ENCODE data around the gene SLC1A5. TPM values are rescaled to one million over a fixed set of nuclear protein-coding genes. Genes with fewer than 3 reads are reported as not detected.
A peak's percentile ranks its signal among the peaks of the same experiment; 100 is the strongest.

The SLC1A5 gene
- total and polyA plus RNA-seq, 2 donors: 22.5 to 32.2 TPM

DNA sequence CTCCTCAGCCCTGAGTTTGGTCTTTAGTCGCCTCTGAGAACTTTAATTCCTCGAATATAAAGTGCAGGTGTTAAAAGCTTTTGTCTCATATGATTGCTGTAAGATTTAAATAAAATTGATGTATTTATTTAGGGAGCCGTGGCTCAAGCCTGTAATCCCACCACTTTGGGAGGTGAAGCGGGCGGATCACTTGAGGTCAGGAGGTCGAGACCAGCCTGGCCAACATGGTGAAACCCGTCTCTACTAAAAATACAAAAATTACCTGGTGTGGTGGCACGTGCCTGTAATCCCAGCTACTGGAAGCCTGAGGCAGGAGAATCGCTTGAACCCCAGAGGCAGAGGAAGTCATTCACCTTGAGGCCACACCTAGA, 559 bp upstream of the SLC1A5 start:
- Histone ChIP-seq H3K4me3 (ENCODE audit: low read length in 2 of 2) (peak overlapping the region in 1 of 2 donors; percentile 55), H3K27me3 (ENCODE audit: control insufficient read depth in 2 of 2, insufficient read depth in 1 of 2, low read length in 1 of 2) (no peaks in the 10 kb centered on the region), H3K9me3 (ENCODE audit: control insufficient read depth in 2 of 2, insufficient read depth in 1 of 2, low read length in 1 of 2) (no peaks in the 10 kb centered on the region), H3K27ac (ENCODE audit: low read depth in 1 of 2, low read length in 1 of 2) (peak overlapping the region; percentile 36 to 67), H3K36me3 (ENCODE audit: control insufficient read depth in 2 of 2, insufficient read depth in 2 of 2, low read length in 1 of 2) (peaks cover 0 to 7% of the 10 kb centered on the region in 2 donors), H3K4me1 (ENCODE audit: control insufficient read depth in 2 of 2, insufficient read depth in 2 of 2, low read length in 2 of 2) (peaks cover 40 to 76% of the 10 kb centered on the region in 2 donors)
- WGBS: 67% methylated on average over 9 of the region's 9 CpGs
- no peak for DNase-seq (ENCODE audit: low read depth in 6 of 9, low spot score in 9 of 9)

GRCh38 chr19:46787331-46788261, 798 bp downstream of the SLC1A5 start:
- H3K27me3 ChIP-seq (ENCODE audit: control insufficient read depth in 2 of 2, insufficient read depth in 1 of 2, low read length in 1 of 2): no peaks in the 10 kb centered on the region
- H3K9me3 ChIP-seq (ENCODE audit: control insufficient read depth in 2 of 2, insufficient read depth in 1 of 2, low read length in 1 of 2): no peaks in the 10 kb centered on the region
- peak overlapping the region; percentile 55 to 69 for H3K4me3 ChIP-seq (ENCODE audit: low read length in 2 of 2)
- DNase-seq (ENCODE audit: low read depth in 6 of 9, low spot score in 9 of 9): peak in 4 of 9 donors; percentile 9 to 49 (median 24)
- peaks cover 39 to 78% of the 10 kb centered on the region in 2 donors for H3K4me1 ChIP-seq (ENCODE audit: control insufficient read depth in 2 of 2, insufficient read depth in 2 of 2, low read length in 2 of 2)
- H3K27ac ChIP-seq (ENCODE audit: low read depth in 1 of 2, low read length in 1 of 2): peak overlapping the region; percentile 37 to 85
- under 1% methylated on average over 80 of the region's 80 CpGs for WGBS
- H3K36me3 ChIP-seq (ENCODE audit: control insufficient read depth in 2 of 2, insufficient read depth in 2 of 2, low read length in 1 of 2): peaks cover 11% of the 10 kb centered on the region in 2 donors

DNA sequence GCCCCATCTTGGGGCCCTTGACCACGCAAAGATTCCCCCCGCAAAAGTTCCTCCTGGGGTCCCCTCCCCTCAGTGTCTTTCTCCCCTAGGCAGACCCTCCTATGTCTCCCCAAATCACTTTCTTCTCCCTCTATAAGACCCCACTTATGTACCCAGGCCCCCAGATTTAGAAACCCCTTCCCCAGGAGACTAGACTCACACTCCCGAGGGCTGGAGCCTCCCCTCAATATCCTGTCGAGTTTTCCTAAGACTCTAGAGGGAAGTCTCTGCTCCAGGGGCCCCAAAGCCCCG, 1.4 kb downstream of the SLC1A5 start:
- DNase-seq (ENCODE audit: low read depth in 6 of 9, low spot score in 9 of 9): no peak
- Histone ChIP-seq H3K36me3 (ENCODE audit: control insufficient read depth in 2 of 2, insufficient read depth in 2 of 2, low read length in 1 of 2) (peaks cover 16% of the 10 kb centered on the region in 2 donors), H3K4me1 (ENCODE audit: control insufficient read depth in 2 of 2, insufficient read depth in 2 of 2, low read length in 2 of 2) (peaks cover 34 to 72% of the 10 kb centered on the region in 2 donors), H3K27me3 (ENCODE audit: control insufficient read depth in 2 of 2, insufficient read depth in 1 of 2, low read length in 1 of 2) (no peaks in the 10 kb centered on the region), H3K27ac (ENCODE audit: low read depth in 1 of 2, low read length in 1 of 2) (peak overlapping the region; percentile 37 to 85), H3K9me3 (ENCODE audit: control insufficient read depth in 2 of 2, insufficient read depth in 1 of 2, low read length in 1 of 2) (no peaks in the 10 kb centered on the region), H3K4me3 (ENCODE audit: low read length in 2 of 2) (peak overlapping the region; percentile 55 to 69)
- WGBS: under 1% methylated on average over 5 of the region's 5 CpGs

DNA sequence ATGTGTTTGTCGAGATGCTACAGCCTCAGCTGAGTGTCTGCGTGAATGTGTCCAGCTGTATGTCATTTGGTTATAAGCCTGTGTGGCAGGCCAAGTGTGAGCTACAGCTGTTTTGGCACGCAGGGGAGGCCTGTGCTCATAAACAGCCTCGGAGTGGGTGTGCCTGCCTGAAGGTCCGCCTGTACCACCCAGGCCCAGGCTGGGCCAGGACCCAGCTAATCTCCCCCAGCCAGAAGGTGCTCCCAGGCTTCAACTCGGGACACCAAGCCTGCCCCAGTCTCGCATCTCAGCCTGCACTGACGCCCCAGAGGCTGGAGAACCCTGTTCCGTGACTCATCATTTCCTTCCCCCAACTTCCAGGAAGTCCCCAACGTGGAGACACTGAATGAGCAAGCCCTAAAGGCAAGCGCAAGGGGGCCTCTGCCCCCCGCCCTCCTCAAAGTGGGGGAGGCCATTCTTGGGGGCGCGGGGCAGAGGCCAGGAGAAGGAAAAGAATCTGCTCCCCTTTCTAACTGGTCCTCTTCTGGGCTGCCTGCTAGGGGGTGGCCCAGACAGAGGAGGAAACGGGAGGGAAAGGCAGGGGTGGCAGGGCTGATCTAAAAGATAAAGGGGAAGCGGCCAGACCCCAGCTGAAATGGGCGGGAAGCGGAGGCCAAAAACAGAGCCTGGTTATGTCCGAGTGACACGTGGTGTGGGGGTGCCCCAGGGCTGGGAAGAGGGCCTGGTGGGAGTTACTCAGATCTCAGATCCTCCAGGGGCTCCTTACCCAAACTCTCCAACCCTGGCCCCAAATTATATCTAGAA, 2.0 kb downstream of the SLC1A5 start:
- H3K27me3 ChIP-seq (ENCODE audit: control insufficient read depth in 2 of 2, insufficient read depth in 1 of 2, low read length in 1 of 2): no peaks in the 10 kb centered on the region
- peaks cover 34 to 67% of the 10 kb centered on the region in 2 donors for H3K4me1 ChIP-seq (ENCODE audit: control insufficient read depth in 2 of 2, insufficient read depth in 2 of 2, low read length in 2 of 2)
- H3K36me3 ChIP-seq (ENCODE audit: control insufficient read depth in 2 of 2, insufficient read depth in 2 of 2, low read length in 1 of 2): peaks cover 21 to 22% of the 10 kb centered on the region in 2 donors
- peak overlapping the region; percentile 55 to 69 for H3K4me3 ChIP-seq (ENCODE audit: low read length in 2 of 2)
- 8% methylated on average over 20 of the region's 20 CpGs for WGBS
- no peaks in the 10 kb centered on the region for H3K9me3 ChIP-seq (ENCODE audit: control insufficient read depth in 2 of 2, insufficient read depth in 1 of 2, low read length in 1 of 2)
- peak in 5 of 9 donors; percentile 50 to 85 (median 71) for DNase-seq (ENCODE audit: low read depth in 6 of 9, low spot score in 9 of 9)
- peak overlapping the region; percentile 84 to 85 for H3K27ac ChIP-seq (ENCODE audit: low read depth in 1 of 2, low read length in 1 of 2)

DNA sequence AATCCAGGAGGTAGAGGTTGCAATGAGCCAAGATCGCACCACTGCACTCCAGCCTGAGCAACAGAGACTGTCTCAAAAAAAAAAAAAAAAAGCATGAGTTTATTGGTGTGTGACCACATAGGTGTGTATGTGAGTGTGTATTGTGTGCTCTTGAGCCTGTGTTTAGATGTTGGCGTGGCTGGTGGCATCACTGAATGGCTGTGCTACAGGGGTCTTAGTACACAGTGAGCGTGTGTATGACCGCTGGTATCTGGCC, 2.5 kb downstream of the SLC1A5 start:
- DNase-seq (ENCODE audit: low read depth in 6 of 9, low spot score in 9 of 9): no peak
- Histone ChIP-seq H3K4me3 (ENCODE audit: low read length in 2 of 2) (peak overlapping the region; percentile 55 to 69), H3K36me3 (ENCODE audit: control insufficient read depth in 2 of 2, insufficient read depth in 2 of 2, low read length in 1 of 2) (peaks cover 25 to 26% of the 10 kb centered on the region in 2 donors), H3K27ac (ENCODE audit: low read depth in 1 of 2, low read length in 1 of 2) (peak overlapping the region; percentile 84 to 85), H3K27me3 (ENCODE audit: control insufficient read depth in 2 of 2, insufficient read depth in 1 of 2, low read length in 1 of 2) (no peaks in the 10 kb centered on the region), H3K4me1 (ENCODE audit: control insufficient read depth in 2 of 2, insufficient read depth in 2 of 2, low read length in 2 of 2) (peaks cover 34 to 61% of the 10 kb centered on the region in 2 donors), H3K9me3 (ENCODE audit: control insufficient read depth in 2 of 2, insufficient read depth in 1 of 2, low read length in 1 of 2) (no peaks in the 10 kb centered on the region)
- 95% methylated on average over 4 of the region's 4 CpGs for WGBS

DNA sequence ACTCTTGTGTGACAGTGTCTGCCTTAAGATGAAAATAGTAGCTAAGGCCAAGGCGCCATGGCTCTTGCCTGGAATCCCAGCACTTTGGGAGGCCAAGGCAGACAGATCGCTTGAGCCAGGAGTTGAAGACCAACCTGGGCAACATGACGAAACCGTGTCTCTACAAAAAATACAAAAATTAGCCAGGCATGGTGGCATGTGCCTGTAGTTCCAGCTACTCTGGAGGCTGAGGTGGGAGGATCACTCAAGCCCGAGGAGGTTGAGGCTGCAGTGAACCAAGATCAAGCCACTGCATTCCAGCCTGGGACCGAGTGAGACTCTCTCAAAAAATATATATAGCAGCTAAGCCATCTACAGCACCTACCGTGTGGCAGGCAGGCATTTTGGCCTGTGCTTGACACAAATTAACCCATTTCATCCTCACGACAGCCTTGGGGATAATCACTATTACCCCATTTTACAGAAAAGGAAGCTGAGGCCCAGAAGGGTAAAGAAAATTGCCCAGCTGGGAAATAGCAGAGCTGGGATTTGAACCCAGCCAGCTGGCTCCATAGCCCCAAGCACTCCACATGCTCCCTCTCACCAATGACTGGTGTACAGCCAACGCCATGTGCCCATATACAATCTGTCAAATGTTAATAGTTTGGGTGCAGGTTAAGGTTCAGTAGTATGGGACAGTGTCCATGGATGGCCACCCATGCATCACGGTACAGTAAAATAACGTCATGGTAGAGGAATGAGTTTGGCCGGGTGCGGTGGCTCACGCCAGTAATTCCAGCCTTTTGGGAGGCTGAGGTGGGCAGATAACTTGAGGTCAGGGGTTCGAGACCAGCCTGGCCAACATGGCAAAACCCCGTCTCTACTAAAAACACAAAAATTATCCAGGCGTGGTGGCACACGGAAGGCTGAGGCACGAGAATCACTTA, 3.1 kb downstream of the SLC1A5 start:
- H3K27me3 ChIP-seq (ENCODE audit: control insufficient read depth in 2 of 2, insufficient read depth in 1 of 2, low read length in 1 of 2): no peaks in the 10 kb centered on the region
- peak overlapping the region; percentile 24 to 69 for H3K4me3 ChIP-seq (ENCODE audit: low read length in 2 of 2)
- WGBS: 92% methylated on average over 19 of the region's 19 CpGs
- peaks cover 27 to 31% of the 10 kb centered on the region in 2 donors for H3K36me3 ChIP-seq (ENCODE audit: control insufficient read depth in 2 of 2, insufficient read depth in 2 of 2, low read length in 1 of 2)
- peak overlapping the region; percentile 56 to 70 for H3K27ac ChIP-seq (ENCODE audit: low read depth in 1 of 2, low read length in 1 of 2)
- H3K9me3 ChIP-seq (ENCODE audit: control insufficient read depth in 2 of 2, insufficient read depth in 1 of 2, low read length in 1 of 2): no peaks in the 10 kb centered on the region
- H3K4me1 ChIP-seq (ENCODE audit: control insufficient read depth in 2 of 2, insufficient read depth in 2 of 2, low read length in 2 of 2): peaks cover 34 to 60% of the 10 kb centered on the region in 2 donors
- DNase-seq (ENCODE audit: low read depth in 6 of 9, low spot score in 9 of 9): no peak

DNA sequence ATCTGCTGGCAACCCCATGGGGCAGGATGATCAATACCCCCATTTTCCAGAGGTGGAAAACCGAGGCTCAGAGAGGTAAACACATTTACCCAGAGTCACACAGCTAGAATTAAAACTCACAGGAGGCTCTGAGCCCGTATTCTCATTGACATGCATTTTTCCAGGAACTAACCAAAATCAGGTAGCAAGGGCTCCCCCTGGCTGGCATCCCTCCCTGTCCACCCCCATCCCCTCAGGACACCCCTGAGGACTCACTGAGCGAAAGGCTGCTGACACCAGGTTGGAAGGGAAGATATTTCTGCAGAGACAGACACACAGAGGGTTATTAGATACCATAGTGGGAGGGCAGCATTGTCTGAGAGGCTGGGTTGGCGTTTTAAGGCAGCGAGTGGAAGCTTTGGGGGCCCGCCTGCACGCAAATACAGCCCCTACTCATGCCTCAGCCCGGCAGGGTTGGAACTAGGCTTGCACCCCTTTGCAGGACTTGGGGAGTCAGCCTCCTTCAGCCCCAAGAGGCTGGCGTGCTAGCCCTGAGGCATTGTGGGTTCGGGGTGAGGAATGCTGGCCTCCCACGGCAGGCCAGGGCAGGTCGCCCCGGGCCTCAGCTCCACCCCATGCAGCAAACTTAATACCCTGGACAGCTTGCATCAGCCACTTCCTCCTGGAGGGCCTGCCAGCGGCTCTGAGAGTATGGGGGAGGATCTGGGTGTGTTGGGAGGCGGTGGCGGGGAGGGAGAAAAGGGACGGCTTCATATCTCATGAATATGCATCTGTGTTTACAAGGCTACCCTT, 3.9 kb downstream of the SLC1A5 start:
- no peaks in the 10 kb centered on the region for H3K27me3 ChIP-seq (ENCODE audit: control insufficient read depth in 2 of 2, insufficient read depth in 1 of 2, low read length in 1 of 2)
- H3K27ac ChIP-seq (ENCODE audit: low read depth in 1 of 2, low read length in 1 of 2): peak overlapping the region; percentile 0 to 70
- WGBS: 38% methylated on average over 17 of the region's 17 CpGs
- peak overlapping the region; percentile 24 to 36 for H3K4me3 ChIP-seq (ENCODE audit: low read length in 2 of 2)
- no peaks in the 10 kb centered on the region for H3K9me3 ChIP-seq (ENCODE audit: control insufficient read depth in 2 of 2, insufficient read depth in 1 of 2, low read length in 1 of 2)
- H3K4me1 ChIP-seq (ENCODE audit: control insufficient read depth in 2 of 2, insufficient read depth in 2 of 2, low read length in 2 of 2): peaks cover 34 to 57% of the 10 kb centered on the region in 2 donors
- H3K36me3 ChIP-seq (ENCODE audit: control insufficient read depth in 2 of 2, insufficient read depth in 2 of 2, low read length in 1 of 2): peaks cover 29 to 35% of the 10 kb centered on the region in 2 donors
- DNase-seq (ENCODE audit: low read depth in 6 of 9, low spot score in 9 of 9): peak in 4 of 9 donors; percentile 20 to 63 (median 33)

DNA sequence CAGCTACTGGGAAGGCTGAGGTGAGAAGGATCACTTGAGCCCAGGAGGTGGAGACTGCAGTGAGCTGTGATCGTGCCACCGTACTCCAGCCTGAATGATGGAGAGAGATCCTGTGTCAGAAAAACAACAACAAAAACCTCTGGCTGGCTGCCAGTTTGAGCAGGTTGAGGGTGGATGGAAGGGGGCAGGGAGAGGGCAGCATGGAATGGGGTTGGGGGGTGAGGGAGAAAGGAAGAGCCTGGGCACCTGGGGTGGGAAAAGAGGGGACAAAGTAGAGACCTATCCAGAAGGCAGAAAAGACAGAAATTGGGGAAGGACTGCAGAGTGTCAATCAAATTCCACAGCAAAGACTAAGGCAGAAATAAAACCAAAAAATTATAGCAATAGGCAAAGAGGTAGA, 4.7 kb downstream of the SLC1A5 start:
- 95% methylated on average over 2 of the region's 2 CpGs for WGBS
- H3K27me3 ChIP-seq (ENCODE audit: control insufficient read depth in 2 of 2, insufficient read depth in 1 of 2, low read length in 1 of 2): no peaks in the 10 kb centered on the region
- DNase-seq (ENCODE audit: low read depth in 6 of 9, low spot score in 9 of 9): no peak
- H3K27ac ChIP-seq (ENCODE audit: low read depth in 1 of 2, low read length in 1 of 2): no peak overlapping the region
- H3K36me3 ChIP-seq (ENCODE audit: control insufficient read depth in 2 of 2, insufficient read depth in 2 of 2, low read length in 1 of 2): peaks cover 35 to 38% of the 10 kb centered on the region in 2 donors
- H3K9me3 ChIP-seq (ENCODE audit: control insufficient read depth in 2 of 2, insufficient read depth in 1 of 2, low read length in 1 of 2): no peaks in the 10 kb centered on the region
- no peak overlapping the region for H3K4me3 ChIP-seq (ENCODE audit: low read length in 2 of 2)
- peaks cover 27 to 49% of the 10 kb centered on the region in 2 donors for H3K4me1 ChIP-seq (ENCODE audit: control insufficient read depth in 2 of 2, insufficient read depth in 2 of 2, low read length in 2 of 2)

All from thymus (tissue), 11 donors.